Stimulated activated naive CD8-positive, alpha-beta T cell treated with anti-CD3 and anti-CD28 coated beads, Interleukin-15, amount 100 ng/mL, for 72 hours (primary cell): ENCODE data around the gene CRADD.
"Not testable (repeated sequence)": the region's sequence is repeated elsewhere in the genome, so short reads cannot be mapped to it uniquely, and the experiment has no call there.

Experiments used
- ATAC-seq: fragments of 150-1000 bp; cut with Tn5 transposase; 2 replicates; pipeline ENCODE4 v1.10.0; 2021; ENCODE audit warnings: mild to moderate bottlenecking, moderate library complexity
- DNase-seq, 2 donors: peaks; one replicate each; pipeline ENCODE4 v3.0.0; 2021 to 2022
- H3K27ac Mint-ChIP-seq, 2 donors: one replicate each; pipeline ENCODE4 v1.8.0; 2022; ENCODE audit warnings: mild to moderate bottlenecking in 2 of 2, mixed read lengths in 2 of 2, moderate library complexity in 2 of 2
- H3K27me3 Mint-ChIP-seq: one replicate; pipeline ENCODE4 v1.8.0; 2022; ENCODE audit warnings: mixed read lengths
- H3K4me1 Mint-ChIP-seq: one replicate; pipeline ENCODE4 v1.8.0; 2022; ENCODE audit warnings: mild to moderate bottlenecking, mixed read lengths
- H3K4me3 Mint-ChIP-seq, 2 donors: one replicate each; pipeline ENCODE4 v1.8.0; 2022; ENCODE audit warnings: mild to moderate bottlenecking in 2 of 2, mixed read lengths in 2 of 2, moderate library complexity in 1 of 2
- H3K9me3 Mint-ChIP-seq, 2 donors: one replicate each; pipeline ENCODE4 v1.8.0; 2022; ENCODE audit warnings: mixed read lengths in 2 of 2

Gene CRADD

DNA sequence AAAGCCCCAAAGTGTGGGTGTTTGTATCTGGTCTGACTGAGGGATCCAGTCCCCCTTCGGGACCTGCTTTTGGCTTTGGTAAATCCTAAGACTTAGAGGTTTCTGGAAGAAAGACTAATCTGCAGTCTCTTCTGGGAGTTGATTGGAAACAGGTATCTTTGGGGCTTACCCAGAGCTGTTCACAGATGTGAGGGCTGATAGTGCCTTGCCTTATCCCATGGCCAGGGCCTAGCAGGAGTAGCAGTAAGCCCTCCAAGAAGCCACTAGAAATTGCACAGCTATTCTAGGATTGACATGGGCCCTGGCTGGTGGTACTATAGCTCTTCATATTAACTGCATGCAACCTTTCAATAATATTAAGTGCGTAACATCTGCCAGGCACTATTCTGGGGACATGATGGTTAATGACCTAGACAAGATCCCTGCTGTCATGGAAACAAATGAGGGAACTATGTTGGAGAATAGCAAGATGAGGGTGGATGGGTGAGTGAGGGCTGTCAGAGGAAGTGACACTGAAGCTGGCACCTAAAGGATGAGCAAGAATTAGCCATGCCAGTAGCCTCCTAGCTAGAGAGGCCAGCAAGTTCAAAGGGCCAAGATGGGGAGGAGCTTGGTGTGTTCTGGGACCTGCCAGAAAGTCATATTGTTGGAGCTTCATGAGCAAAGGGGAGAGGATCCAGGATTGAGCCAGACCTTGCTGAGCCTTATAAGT, 71.7 kb downstream of the CRADD start:
- no peak for ATAC-seq
- peaks cover 12 to 17% of the 10 kb centered on the region in 2 donors for H3K9me3 Mint-ChIP-seq
- H3K4me3 Mint-ChIP-seq: no peak overlapping the region
- DNase-seq: no peak
- no peaks in the 10 kb centered on the region for H3K27me3 Mint-ChIP-seq
- H3K4me1 Mint-ChIP-seq: peaks cover 26% of the 10 kb centered on the region
- H3K27ac Mint-ChIP-seq: no peak overlapping the region

- peaks cover 20% of the 10 kb centered on the region for H3K4me1 Mint-ChIP-seq
- DNase-seq (no peak), ATAC-seq (no peak)
- no peak overlapping the region for H3K4me3 Mint-ChIP-seq
- no peak overlapping the region for H3K27ac Mint-ChIP-seq
- H3K27me3 Mint-ChIP-seq: no peaks in the 10 kb centered on the region
- H3K9me3 Mint-ChIP-seq: peaks cover 17 to 22% of the 10 kb centered on the region in 2 donors
These were observed 72.3 kb downstream of the CRADD start for GRCh38 chr12:93749515-93749914.

DNA sequence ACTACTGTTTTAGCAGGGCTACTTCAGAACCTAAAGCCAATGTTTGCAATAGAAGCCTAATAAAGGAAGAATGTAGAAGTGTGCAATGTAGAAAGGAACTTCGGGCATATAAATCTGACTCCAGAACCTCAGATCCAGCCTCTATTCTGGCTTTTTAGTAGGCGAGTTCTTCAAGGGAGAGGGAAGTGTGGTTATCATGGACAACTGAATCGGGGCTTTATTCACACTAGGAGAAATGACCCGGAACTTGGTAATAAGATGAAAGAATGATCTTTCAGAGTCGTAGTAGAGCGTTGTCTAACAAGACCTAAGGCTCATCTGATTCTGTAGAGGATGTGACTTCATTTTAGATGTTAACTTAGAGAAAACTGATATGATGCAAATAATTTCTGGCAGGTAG, 72.9 kb downstream of the CRADD start:
- H3K4me1 Mint-ChIP-seq: peaks cover 17% of the 10 kb centered on the region
- no peak for DNase-seq
- no peaks in the 10 kb centered on the region for H3K27me3 Mint-ChIP-seq
- H3K4me3 Mint-ChIP-seq: no peak overlapping the region
- H3K27ac Mint-ChIP-seq: no peak overlapping the region
- ATAC-seq: no peak
- H3K9me3 Mint-ChIP-seq: peaks cover 21 to 27% of the 10 kb centered on the region in 2 donors

DNA sequence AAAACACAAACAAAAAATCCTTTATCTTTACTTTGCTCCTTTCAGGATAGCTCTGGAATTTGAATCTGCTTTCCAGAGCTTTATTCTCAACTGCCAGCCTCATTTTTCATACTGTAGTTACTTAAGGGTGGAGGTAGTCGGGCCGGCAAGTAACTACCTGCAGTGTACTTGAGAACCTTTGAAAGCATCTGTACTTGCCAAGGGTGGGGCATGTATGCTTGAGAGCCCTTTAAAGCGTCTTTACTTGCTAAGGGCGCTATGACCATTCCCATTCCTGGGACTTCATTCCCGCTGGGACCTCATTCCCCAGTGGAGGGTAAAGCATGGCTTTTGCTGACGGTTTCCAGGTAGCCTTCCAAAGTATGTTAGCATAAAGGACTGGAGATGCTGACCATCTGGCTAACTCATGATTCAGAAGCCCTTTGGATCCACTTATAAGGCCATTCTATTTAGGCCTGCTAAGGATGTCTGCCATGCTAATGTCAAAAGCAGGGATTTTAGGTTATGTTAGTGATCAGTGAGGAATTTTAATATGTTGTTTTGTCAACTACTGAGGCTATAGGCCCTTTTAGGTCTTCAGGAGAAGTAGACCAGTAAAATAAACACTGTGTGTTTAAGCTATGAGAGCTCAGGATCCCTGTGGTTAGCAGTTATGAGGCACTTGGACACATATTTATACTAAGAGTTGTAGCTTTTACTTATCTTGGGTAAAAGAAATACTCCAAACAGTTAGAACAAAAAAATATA, 74.9 kb downstream of the CRADD start:
- ATAC-seq: no peak
- H3K27me3 Mint-ChIP-seq: no peaks in the 10 kb centered on the region
- H3K4me3 Mint-ChIP-seq: no peak overlapping the region
- DNase-seq: no peak
- H3K9me3 Mint-ChIP-seq: peaks cover 21 to 28% of the 10 kb centered on the region in 2 donors
- H3K4me1 Mint-ChIP-seq: peaks cover 6% of the 10 kb centered on the region
- H3K27ac Mint-ChIP-seq: no peak overlapping the region

GRCh38 chr12:93753285-93753684, 76.1 kb downstream of the CRADD start:
- ATAC-seq: no peak
- Mint-ChIP-seq H3K4me1 (peaks cover 13% of the 10 kb centered on the region), H3K27me3 (no peaks in the 10 kb centered on the region), H3K9me3 (peaks cover 21 to 28% of the 10 kb centered on the region in 2 donors), H3K4me3 (no peak overlapping the region), H3K27ac (no peak overlapping the region)
- no peak for DNase-seq

DNA sequence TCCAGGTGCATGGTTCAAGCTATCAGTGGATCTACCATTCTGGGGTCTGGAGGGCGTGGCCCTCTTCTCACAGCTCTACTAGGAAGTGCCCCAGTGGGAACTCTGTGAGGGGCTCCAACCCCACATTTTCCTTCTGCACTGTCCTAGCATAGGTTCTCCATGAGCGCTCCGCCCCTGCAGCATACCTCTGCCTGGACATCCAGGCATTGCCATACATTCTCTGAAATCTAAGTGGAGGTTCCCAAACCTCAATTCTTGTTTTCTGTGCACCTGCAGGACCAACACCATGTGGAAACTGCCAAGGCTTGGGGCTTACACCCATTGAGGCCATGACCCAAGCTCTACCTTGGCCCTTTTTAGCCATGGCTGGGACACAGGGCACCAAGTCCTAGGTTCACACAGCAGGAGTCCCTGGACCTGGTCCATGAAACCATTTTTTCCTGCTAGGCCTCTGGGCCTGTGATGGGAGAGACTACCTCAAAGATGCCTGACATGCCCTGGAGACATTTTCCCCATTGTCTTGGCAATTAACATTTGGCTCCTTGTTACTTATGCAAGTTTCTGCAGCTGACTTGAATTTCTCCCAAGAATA, 76.8 kb downstream of the CRADD start:
- no peak for ATAC-seq
- no peak for DNase-seq
- Mint-ChIP-seq H3K27me3 (no peaks in the 10 kb centered on the region), H3K4me1 (peaks cover 11% of the 10 kb centered on the region), H3K4me3 (no peak overlapping the region), H3K9me3 (peaks cover 21 to 28% of the 10 kb centered on the region in 2 donors), H3K27ac (no peak overlapping the region)

GRCh38 chr12:93754859-93755258, 77.7 kb downstream of the CRADD start:
- DNase-seq, H3K27ac Mint-ChIP-seq, ATAC-seq, H3K4me3 Mint-ChIP-seq, H3K27me3 Mint-ChIP-seq: not testable (repeated sequence)
- H3K9me3 Mint-ChIP-seq: peaks cover 21 to 28% of the 10 kb centered on the region in 2 donors
- H3K4me1 Mint-ChIP-seq: peaks cover 18% of the 10 kb centered on the region

- H3K4me1 Mint-ChIP-seq: peaks cover 27% of the 10 kb centered on the region
- ATAC-seq (no peak), DNase-seq (no peak)
- H3K27ac Mint-ChIP-seq: no peak overlapping the region
- no peak overlapping the region for H3K4me3 Mint-ChIP-seq
- H3K9me3 Mint-ChIP-seq: peaks cover 21 to 28% of the 10 kb centered on the region in 2 donors
- H3K27me3 Mint-ChIP-seq: no peaks in the 10 kb centered on the region
These were observed 79.1 kb downstream of the CRADD start for GRCh38 chr12:93756288-93756687.

DNA sequence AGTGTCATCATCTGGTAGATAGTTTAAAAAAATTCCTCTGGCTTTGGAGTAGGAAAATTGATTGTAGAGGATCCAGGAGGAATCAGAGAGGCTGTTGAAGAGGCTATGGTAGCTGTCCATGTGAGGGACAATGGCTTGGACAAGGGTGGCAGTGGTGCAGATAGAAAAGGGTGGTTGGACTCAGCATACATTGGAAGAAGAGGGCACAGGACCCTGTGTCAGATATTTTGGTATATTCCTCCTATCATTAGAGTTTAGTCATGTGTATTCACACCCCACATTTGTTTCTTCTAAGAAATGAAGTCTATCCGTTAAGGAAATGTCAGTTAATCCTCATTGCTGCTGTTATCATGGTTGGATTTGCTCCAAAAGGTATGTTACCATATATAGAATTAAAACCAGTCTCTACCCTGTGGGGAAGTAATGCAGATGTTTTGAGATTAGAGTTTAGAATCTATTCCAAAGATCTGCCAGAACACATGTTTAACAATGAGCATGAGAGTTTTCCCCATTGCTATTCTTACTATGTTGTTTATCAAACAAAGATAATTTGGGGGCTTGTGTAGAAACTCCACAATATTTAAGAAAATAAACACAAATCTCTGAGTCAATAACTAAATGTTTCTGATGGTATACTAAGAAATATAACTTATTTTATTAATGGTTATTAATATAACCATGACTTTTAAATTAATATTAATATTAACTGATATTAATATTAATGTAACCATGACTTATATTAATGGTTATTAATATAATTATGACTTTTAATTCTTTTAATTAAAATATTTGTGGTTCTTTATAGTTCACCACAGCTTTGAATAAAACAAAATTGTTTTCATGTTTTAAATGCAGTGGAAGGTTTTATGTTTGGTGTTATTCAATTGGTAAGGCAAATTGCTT, 80.9 kb downstream of the CRADD start:
- Mint-ChIP-seq H3K9me3 (peaks cover 13 to 19% of the 10 kb centered on the region in 2 donors), H3K4me3 (no peak overlapping the region), H3K27me3 (no peaks in the 10 kb centered on the region), H3K4me1 (peaks cover 37% of the 10 kb centered on the region), H3K27ac (no peak overlapping the region)
- DNase-seq (no peak), ATAC-seq (no peak)

DNA sequence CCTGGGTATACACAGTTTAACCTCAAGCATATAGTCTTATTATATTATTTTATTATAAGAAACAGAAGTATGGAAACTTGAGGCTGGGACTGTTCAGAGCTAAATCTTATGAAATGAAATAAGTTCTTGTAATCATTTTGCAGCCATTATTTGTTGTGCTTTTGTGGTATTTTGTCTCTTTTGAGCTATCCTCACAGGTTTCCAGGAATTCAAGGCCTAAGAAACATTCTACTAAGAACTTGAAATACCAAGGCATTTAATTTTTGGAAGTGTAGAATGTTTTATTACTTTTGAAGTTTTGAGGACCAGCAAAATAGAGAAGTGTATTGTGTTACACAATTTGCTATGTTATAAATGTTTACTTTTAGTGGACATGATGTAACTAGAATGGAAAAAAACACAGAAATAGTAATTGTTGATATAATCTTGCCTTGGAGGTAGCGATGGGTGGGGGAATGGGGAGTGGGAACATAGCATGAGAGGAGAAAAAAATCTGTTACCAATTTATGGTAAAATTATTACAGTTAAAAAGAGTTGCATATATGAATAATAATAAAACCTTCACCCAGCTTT, 81.7 kb downstream of the CRADD start:
- Mint-ChIP-seq H3K4me3 (no peak overlapping the region), H3K4me1 (peaks cover 46% of the 10 kb centered on the region), H3K9me3 (peaks cover 9 to 11% of the 10 kb centered on the region in 2 donors), H3K27ac (no peak overlapping the region), H3K27me3 (no peaks in the 10 kb centered on the region)
- no peak for DNase-seq
- no peak for ATAC-seq

GRCh38 chr12:93759512-93760081, 82.4 kb downstream of the CRADD start:
- Mint-ChIP-seq H3K27me3 (no peaks in the 10 kb centered on the region), H3K4me3 (no peak overlapping the region), H3K4me1 (peaks cover 50% of the 10 kb centered on the region), H3K9me3 (peaks cover 4 to 6% of the 10 kb centered on the region in 2 donors), H3K27ac (no peak overlapping the region)
- DNase-seq: no peak
- no peak for ATAC-seq

GRCh38 chr12:93760275-93760875, 83.2 kb downstream of the CRADD start:
- Mint-ChIP-seq H3K4me1 (peaks cover 50% of the 10 kb centered on the region), H3K27ac (peak overlapping the region in 1 of 2 donors; percentile 23), H3K9me3 (no peaks in the 10 kb centered on the region), H3K4me3 (no peak overlapping the region), H3K27me3 (no peaks in the 10 kb centered on the region)
- ATAC-seq (no peak), DNase-seq (no peak)

DNA sequence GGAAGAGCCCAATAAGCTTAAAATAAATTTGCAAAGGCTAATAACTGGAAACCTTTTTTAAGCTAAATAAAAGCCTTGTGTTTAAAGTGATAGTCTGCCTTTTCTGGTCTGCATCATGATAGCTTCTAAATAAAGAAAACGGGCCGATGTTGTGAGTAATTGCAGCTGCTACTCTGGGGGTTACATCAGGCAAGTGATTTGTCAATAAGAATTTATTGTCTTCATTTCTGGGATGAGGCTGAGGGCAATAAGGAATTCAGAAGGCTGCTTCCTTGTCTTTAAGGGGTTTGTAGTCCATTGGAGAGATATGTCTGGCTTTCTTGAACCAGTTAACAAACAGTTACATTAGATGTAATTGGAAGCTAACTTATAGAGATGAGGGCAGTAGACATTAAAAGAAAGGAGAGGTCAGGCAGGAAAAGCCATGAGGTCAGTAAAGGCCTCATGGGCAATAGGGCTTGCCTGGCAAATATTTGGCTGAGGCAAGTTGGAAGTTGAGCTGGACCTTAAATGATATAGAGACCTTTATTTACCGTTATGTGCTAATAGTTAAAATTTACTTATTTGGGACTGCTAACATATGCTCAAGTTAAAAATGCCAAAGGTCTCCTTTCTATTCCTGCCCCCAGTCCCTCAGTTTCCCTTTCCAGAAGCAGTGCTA, 85.0 kb downstream of the CRADD start:
- Mint-ChIP-seq H3K27me3 (no peaks in the 10 kb centered on the region), H3K9me3 (no peaks in the 10 kb centered on the region), H3K4me1 (peaks cover 59% of the 10 kb centered on the region), H3K27ac (no peak overlapping the region), H3K4me3 (no peak overlapping the region)
- no peak for ATAC-seq
- DNase-seq: no peak

GRCh38 chr12:93762912-93763553, 85.9 kb downstream of the CRADD start:
- DNase-seq (no peak), ATAC-seq (no peak)
- H3K27ac Mint-ChIP-seq: no peak overlapping the region
- no peaks in the 10 kb centered on the region for H3K27me3 Mint-ChIP-seq
- peaks cover 61% of the 10 kb centered on the region for H3K4me1 Mint-ChIP-seq
- H3K4me3 Mint-ChIP-seq: no peak overlapping the region
- no peaks in the 10 kb centered on the region for H3K9me3 Mint-ChIP-seq
